ENCODE measurements around the gene LSM11.

DNA sequence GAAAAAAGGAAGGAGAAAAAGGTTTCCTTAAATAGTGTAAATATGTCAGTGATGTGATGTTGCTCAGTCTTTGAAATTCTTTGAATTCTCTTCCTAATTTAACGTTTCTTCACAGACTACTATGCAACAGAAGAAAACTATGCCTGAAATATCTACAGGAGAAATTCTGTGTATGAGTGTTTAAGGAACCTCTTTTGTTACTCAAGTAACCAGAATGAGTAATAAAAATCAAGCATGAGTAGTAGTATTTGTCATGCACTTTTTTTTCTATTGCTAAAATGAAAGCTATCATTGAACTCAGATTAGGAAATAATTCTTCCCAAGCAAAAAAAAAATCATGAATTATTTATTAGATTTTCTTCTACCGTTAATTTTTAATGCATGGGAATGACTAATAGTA is 32.6 kb upstream of the LSM11 start:
- TF ChIP-seq, protein P1, sequence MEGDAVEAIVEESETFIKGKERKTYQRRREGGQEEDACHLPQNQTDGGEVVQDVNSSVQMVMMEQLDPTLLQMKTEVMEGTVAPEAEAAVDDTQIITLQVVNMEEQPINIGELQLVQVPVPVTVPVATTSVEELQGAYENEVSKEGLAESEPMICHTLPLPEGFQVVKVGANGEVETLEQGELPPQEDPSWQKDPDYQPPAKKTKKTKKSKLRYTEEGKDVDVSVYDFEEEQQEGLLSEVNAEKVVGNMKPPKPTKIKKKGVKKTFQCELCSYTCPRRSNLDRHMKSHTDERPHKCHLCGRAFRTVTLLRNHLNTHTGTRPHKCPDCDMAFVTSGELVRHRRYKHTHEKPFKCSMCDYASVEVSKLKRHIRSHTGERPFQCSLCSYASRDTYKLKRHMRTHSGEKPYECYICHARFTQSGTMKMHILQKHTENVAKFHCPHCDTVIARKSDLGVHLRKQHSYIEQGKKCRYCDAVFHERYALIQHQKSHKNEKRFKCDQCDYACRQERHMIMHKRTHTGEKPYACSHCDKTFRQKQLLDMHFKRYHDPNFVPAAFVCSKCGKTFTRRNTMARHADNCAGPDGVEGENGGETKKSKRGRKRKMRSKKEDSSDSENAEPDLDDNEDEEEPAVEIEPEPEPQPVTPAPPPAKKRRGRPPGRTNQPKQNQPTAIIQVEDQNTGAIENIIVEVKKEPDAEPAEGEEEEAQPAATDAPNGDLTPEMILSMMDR (IDR thresholded peaks at IDR 0.05; ENCODE audit: insufficient read depth, low read length, poor library complexity, severe bottlenecking) = no peak
- TF ChIP-seq EZH2phosphoT487 (conservative IDR thresholded peaks at IDR 0.05; ENCODE audit: low read length) = no peak

Data from SU-DHL-6 (cell line).